Measurements from ENCODE around the gene TOX3.
A peak's percentile ranks its signal among the peaks of the same experiment; 100 is the strongest.

The TOX3 gene

DNA sequence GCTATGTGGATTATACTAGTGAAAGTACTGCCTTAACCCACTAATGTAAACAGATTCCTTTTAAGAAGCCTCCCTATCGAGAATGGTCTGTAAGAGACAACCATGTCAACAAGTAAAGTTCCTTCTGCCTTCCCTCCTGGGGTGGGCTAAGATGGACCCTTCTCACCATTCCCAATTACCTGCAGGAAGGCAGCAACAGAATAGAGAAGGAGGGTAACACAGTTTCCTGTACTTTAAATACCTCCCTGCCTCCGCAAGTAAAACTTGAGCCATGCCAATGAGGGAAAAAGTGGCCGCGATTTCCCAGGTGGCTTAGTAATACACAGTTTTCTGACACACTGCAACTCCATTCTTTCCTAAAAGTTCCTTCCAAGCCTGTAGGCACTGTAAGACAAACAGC, 45.2 kb downstream of the TOX3 start:
- Histone ChIP-seq H2BK120ac (ENCODE audit: low read depth, low read length) (no peak overlapping the region), H2AK5ac (ENCODE audit: low read depth, low read length) (no peak overlapping the region), H3K18ac (ENCODE audit: low read length) (no peak overlapping the region), H3K4me2 (ENCODE audit: insufficient read depth, low read length, poor library complexity, severe bottlenecking) (no peak overlapping the region), H3K27me3 (ENCODE audit: control insufficient read depth in 3 of 3, insufficient read depth in 3 of 3, low read depth in 1 of 3, low read length in 3 of 3) (no peaks in the 10 kb centered on the region), H3K23ac (ENCODE audit: low read depth, low read length, poor library complexity) (no peak overlapping the region), H2BK12ac (ENCODE audit: low read length) (no peak overlapping the region), H3K9me3 (replicated peaks in 1 of 2; ENCODE audit: control insufficient read depth in 2 of 2, insufficient read depth in 1 of 2, low read depth in 1 of 2, low read length in 2 of 2) (no peaks in the 10 kb centered on the region), H3K36me3 (replicated peaks in 1 of 2; ENCODE audit: control insufficient read depth in 2 of 2, insufficient read depth in 2 of 2, low read length in 2 of 2) (peaks cover 0 to 19% of the 10 kb centered on the region in 2 donors), H4K8ac (ENCODE audit: low read depth, low read length) (no peak overlapping the region), H3K4me1 (ENCODE audit: control insufficient read depth in 2 of 2, insufficient read depth in 1 of 2, low read depth in 1 of 2, low read length in 2 of 2) (peaks cover 16 to 24% of the 10 kb centered on the region in 2 donors), H4K91ac (ENCODE audit: low read depth, low read length, poor library complexity) (no peak overlapping the region), H3K79me1 (ENCODE audit: low read depth, low read length) (no peaks in the 10 kb centered on the region), H3K9ac (ENCODE audit: low read depth, low read length, poor library complexity) (no peak overlapping the region), H3K4me3 (ENCODE audit: low read length in 2 of 2) (no peak overlapping the region), H3K14ac (ENCODE audit: low read length) (no peak overlapping the region), H2AFZ (ENCODE audit: low read length) (no peak overlapping the region), H2BK5ac (ENCODE audit: low read length) (no peak overlapping the region), H2BK15ac (ENCODE audit: low read length) (no peak overlapping the region), H3K27ac (replicated peaks; ENCODE audit: low read length) (no peak overlapping the region), H3K4ac (ENCODE audit: low read length) (no peak overlapping the region)
- DNase-seq (ENCODE audit: low spot score), result no peak
- no CpG with 5 or more reads among the region's 4 CpGs for whole genome bisulfite sequencing, 2 donors (ENCODE audit: extremely low coverage in 2 of 2, insufficient read length in 2 of 2, insufficient replicate concordance in 1 of 2)

DNA sequence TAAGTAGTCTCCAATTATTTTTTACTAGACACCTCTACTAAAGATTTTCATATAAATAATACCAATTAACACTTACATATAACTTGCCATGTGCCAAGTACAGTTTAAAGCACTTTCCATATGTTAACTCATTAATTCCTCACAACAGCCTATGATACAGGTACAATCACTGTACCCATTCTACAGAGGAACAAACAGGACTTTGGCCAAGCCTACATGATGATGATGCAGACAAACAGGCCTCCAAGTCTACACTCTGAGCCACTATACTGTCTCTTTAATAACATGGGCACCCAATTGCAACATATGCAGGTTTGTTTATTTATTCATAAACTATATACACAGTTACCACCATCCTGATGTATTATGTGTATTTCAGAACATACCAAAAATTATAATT, 46.0 kb downstream of the TOX3 start:
- Histone ChIP-seq H2BK15ac (ENCODE audit: low read length) (no peak overlapping the region), H3K4me1 (ENCODE audit: control insufficient read depth in 2 of 2, insufficient read depth in 1 of 2, low read depth in 1 of 2, low read length in 2 of 2) (peaks cover 16 to 31% of the 10 kb centered on the region in 2 donors)

DNA sequence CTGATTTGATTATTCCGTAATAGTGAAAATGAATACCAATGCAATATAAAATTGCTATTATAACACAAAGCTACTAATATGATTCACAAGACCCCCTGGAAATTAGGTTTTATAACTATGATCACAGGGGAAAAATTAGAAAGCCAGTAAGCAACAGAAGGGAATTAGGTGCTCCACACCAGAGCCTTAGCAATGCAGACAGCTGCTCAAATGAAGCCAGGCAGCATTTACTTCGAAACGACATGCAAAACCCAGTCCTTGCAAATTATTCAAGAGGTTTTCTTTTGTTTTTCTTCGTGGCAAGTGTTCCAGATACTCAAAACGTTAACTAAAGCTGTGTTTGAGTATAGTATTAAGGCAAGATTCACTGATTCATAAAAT, 47.9 kb downstream of the TOX3 start:
- WGBS, 2 donors (ENCODE audit: extremely low coverage in 2 of 2, insufficient read length in 2 of 2, insufficient replicate concordance in 1 of 2), result no CpG with 5 or more reads among the region's 5 CpGs
- no peak for DNase-seq (ENCODE audit: low spot score)
- Histone ChIP-seq H3K4me2 (ENCODE audit: insufficient read depth, low read length, poor library complexity, severe bottlenecking) (no peak overlapping the region), H2AFZ (ENCODE audit: low read length) (no peak overlapping the region), H3K27me3 (ENCODE audit: control insufficient read depth in 3 of 3, insufficient read depth in 3 of 3, low read depth in 1 of 3, low read length in 3 of 3) (no peaks in the 10 kb centered on the region), H3K14ac (ENCODE audit: low read length) (no peak overlapping the region), H3K27ac (replicated peaks; ENCODE audit: low read length) (no peak overlapping the region), H3K9ac (ENCODE audit: low read depth, low read length, poor library complexity) (no peak overlapping the region), H3K4ac (ENCODE audit: low read length) (no peak overlapping the region), H2BK120ac (ENCODE audit: low read depth, low read length) (no peak overlapping the region), H3K4me1 (ENCODE audit: control insufficient read depth in 2 of 2, insufficient read depth in 1 of 2, low read depth in 1 of 2, low read length in 2 of 2) (peaks cover 17 to 32% of the 10 kb centered on the region in 2 donors), H4K91ac (ENCODE audit: low read depth, low read length, poor library complexity) (no peak overlapping the region), H2AK5ac (ENCODE audit: low read depth, low read length) (no peak overlapping the region), H4K8ac (ENCODE audit: low read depth, low read length) (no peak overlapping the region), H3K36me3 (replicated peaks in 1 of 2; ENCODE audit: control insufficient read depth in 2 of 2, insufficient read depth in 2 of 2, low read length in 2 of 2) (peaks cover 0 to 11% of the 10 kb centered on the region in 2 donors), H2BK12ac (ENCODE audit: low read length) (no peak overlapping the region), H2BK5ac (ENCODE audit: low read length) (no peak overlapping the region), H3K9me3 (replicated peaks in 1 of 2; ENCODE audit: control insufficient read depth in 2 of 2, insufficient read depth in 1 of 2, low read depth in 1 of 2, low read length in 2 of 2) (no peaks in the 10 kb centered on the region), H3K23ac (ENCODE audit: low read depth, low read length, poor library complexity) (no peak overlapping the region), H2BK15ac (ENCODE audit: low read length) (no peak overlapping the region), H3K79me1 (ENCODE audit: low read depth, low read length) (no peaks in the 10 kb centered on the region), H3K18ac (ENCODE audit: low read length) (no peak overlapping the region), H3K4me3 (ENCODE audit: low read length in 2 of 2) (no peak overlapping the region)

More for the DNA sequence above, 46.0 kb downstream of the TOX3 start:
- no peak overlapping the region for H3K14ac ChIP-seq (ENCODE audit: low read length)
- H3K4me3 ChIP-seq (ENCODE audit: low read length in 2 of 2), result no peak overlapping the region
- no peaks in the 10 kb centered on the region for H3K79me1 ChIP-seq (ENCODE audit: low read depth, low read length)
- H3K36me3 ChIP-seq (replicated peaks in 1 of 2; ENCODE audit: control insufficient read depth in 2 of 2, insufficient read depth in 2 of 2, low read length in 2 of 2), result peaks cover 0 to 12% of the 10 kb centered on the region in 2 donors
- no peak overlapping the region for H3K27ac ChIP-seq (replicated peaks; ENCODE audit: low read length)
- no peak overlapping the region for H4K91ac ChIP-seq (ENCODE audit: low read depth, low read length, poor library complexity)
- no peak overlapping the region for H3K9ac ChIP-seq (ENCODE audit: low read depth, low read length, poor library complexity)
- no peak for DNase-seq (ENCODE audit: low spot score)
- H2BK5ac ChIP-seq (ENCODE audit: low read length), result no peak overlapping the region
- no peaks in the 10 kb centered on the region for H3K9me3 ChIP-seq (replicated peaks in 1 of 2; ENCODE audit: control insufficient read depth in 2 of 2, insufficient read depth in 1 of 2, low read depth in 1 of 2, low read length in 2 of 2)
- H3K18ac ChIP-seq (ENCODE audit: low read length), result no peak overlapping the region
- no peak overlapping the region for H2BK12ac ChIP-seq (ENCODE audit: low read length)
- H4K8ac ChIP-seq (ENCODE audit: low read depth, low read length), result no peak overlapping the region
- no peaks in the 10 kb centered on the region for H3K27me3 ChIP-seq (ENCODE audit: control insufficient read depth in 3 of 3, insufficient read depth in 3 of 3, low read depth in 1 of 3, low read length in 3 of 3)
- no peak overlapping the region for H2AFZ ChIP-seq (ENCODE audit: low read length)
- H3K23ac ChIP-seq (ENCODE audit: low read depth, low read length, poor library complexity), result no peak overlapping the region
- no peak overlapping the region for H2AK5ac ChIP-seq (ENCODE audit: low read depth, low read length)
- no peak overlapping the region for H3K4ac ChIP-seq (ENCODE audit: low read length)
- no peak overlapping the region for H3K4me2 ChIP-seq (ENCODE audit: insufficient read depth, low read length, poor library complexity, severe bottlenecking)
- no peak overlapping the region for H2BK120ac ChIP-seq (ENCODE audit: low read depth, low read length)

DNA sequence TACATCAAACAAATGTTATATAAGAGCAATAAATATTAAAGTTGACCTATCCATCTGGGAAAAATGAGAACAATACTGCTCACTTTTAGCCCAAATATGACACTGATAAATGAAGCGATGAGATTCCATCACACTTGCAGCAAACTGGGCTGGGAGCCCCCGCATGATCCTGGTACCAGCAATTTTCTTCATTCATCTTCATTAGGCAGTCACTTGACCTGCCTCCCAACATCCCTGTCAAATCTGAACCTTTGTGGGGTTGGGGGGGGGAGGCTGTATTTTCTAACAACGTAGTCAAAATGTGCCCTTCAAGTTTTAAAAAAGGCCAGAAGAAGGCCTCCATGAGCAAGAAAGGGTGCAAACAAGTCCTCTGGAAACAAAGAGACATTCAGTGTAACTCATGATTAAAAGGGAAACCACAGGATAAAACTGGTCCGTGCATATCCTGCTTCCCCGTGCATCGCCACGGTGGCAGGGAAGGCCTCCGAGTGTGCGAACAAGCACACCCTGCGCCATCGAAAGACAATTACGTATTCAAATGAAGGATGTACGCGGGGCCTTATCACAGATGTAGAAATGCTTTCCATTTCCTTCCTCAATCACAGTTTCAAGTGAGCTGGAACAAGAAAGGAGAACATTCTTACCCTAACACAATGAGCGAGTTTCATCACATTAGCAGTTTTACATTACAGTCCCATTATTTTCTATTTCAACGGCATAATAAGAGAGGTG, 48.4 kb downstream of the TOX3 start:
- Histone ChIP-seq H4K91ac (ENCODE audit: low read depth, low read length, poor library complexity) (no peak overlapping the region), H3K23ac (ENCODE audit: low read depth, low read length, poor library complexity) (no peak overlapping the region), H2AK5ac (ENCODE audit: low read depth, low read length) (no peak overlapping the region), H3K79me1 (ENCODE audit: low read depth, low read length) (no peaks in the 10 kb centered on the region), H3K14ac (ENCODE audit: low read length) (no peak overlapping the region), H2BK12ac (ENCODE audit: low read length) (no peak overlapping the region), H4K8ac (ENCODE audit: low read depth, low read length) (no peak overlapping the region), H2BK120ac (ENCODE audit: low read depth, low read length) (no peak overlapping the region), H3K4me3 (ENCODE audit: low read length in 2 of 2) (peak overlapping the region in 1 of 2 donors; percentile 3), H2BK15ac (ENCODE audit: low read length) (no peak overlapping the region), H3K9ac (ENCODE audit: low read depth, low read length, poor library complexity) (no peak overlapping the region), H3K4me1 (ENCODE audit: control insufficient read depth in 2 of 2, insufficient read depth in 1 of 2, low read depth in 1 of 2, low read length in 2 of 2) (peaks cover 17 to 32% of the 10 kb centered on the region in 2 donors), H3K4ac (ENCODE audit: low read length) (no peak overlapping the region), H3K18ac (ENCODE audit: low read length) (no peak overlapping the region), H2AFZ (ENCODE audit: low read length) (peak overlapping the region; percentile 3), H3K36me3 (replicated peaks in 1 of 2; ENCODE audit: control insufficient read depth in 2 of 2, insufficient read depth in 2 of 2, low read length in 2 of 2) (peaks cover 0 to 9% of the 10 kb centered on the region in 2 donors), H2BK5ac (ENCODE audit: low read length) (no peak overlapping the region), H3K4me2 (ENCODE audit: insufficient read depth, low read length, poor library complexity, severe bottlenecking) (no peak overlapping the region), H3K27me3 (ENCODE audit: control insufficient read depth in 3 of 3, insufficient read depth in 3 of 3, low read depth in 1 of 3, low read length in 3 of 3) (no peaks in the 10 kb centered on the region), H3K9me3 (replicated peaks in 1 of 2; ENCODE audit: control insufficient read depth in 2 of 2, insufficient read depth in 1 of 2, low read depth in 1 of 2, low read length in 2 of 2) (no peaks in the 10 kb centered on the region), H3K27ac (replicated peaks; ENCODE audit: low read length) (peak overlapping the region; percentile 8)
- WGBS, 2 donors (ENCODE audit: extremely low coverage in 2 of 2, insufficient read length in 2 of 2, insufficient replicate concordance in 1 of 2), result no CpG with 5 or more reads among the region's 16 CpGs
- no peak for DNase-seq (ENCODE audit: low spot score)

All from neuronal stem cell (in vitro differentiated cells).